K562 (cell line): ENCODE data around the gene USP10. TPM values are rescaled to one million over a fixed set of nuclear protein-coding genes. Genes with fewer than 3 reads are reported as not detected.

Experiments
- ATAC-seq: fragments of 200-7000 bp; cut with Tn5 transposase; 3 replicates; pipeline ENCODE4 v1.9.1; 2020; ENCODE audit warnings: moderate library complexity
- BruUV-seq: library from RNA; stranded (reverse); fragments of 400-500 nt; replicated peaks from 2 replicates; lab custom pipeline; 2021; lab: Mats Ljungman, UMichigan
- CTCF ChIA-PET: fragments of 300-600 bp; formaldehyde crosslinking; extraction: SDS; loops from one replicate; lab custom pipeline; 2021; ENCODE audit warnings: low intra/inter-chr PET ratio; lab: Yijun Ruan, JAX
- POLR2A ChIA-PET: fragments of 300-600, 350-650 bp; sonication (Branson Sonifier 250); formaldehyde crosslinking; extraction: SDS; loops from one replicate; lab custom pipeline; 2021; ENCODE audit warnings: antibody characterized with exemption, inconsistent platforms; lab: Yijun Ruan, JAX
- DNase-seq, 4 experiments: peaks; one replicate each; pipeline versions ENCODE4 v3.0.0 to v3.0.0-alpha.2; 2011 to 2018; ENCODE audit warnings: low spot score in 3 of 4, mixed read lengths in 3 of 4; ENCODE audit errors: extremely low read depth in 1 of 4
- FAIRE-seq: peaks from 2 replicates; lab custom pipeline; 2011; peaks lifted over from hg19 to GRCh38; lab: Jason Lieb, UNC
- H2AFZ ChIP-seq: 2 replicates; pipeline ENCODE4 v1.6.0; 2011; ENCODE audit warnings: low read depth, low read length, control low read depth, inconsistent platforms
- H3K27ac ChIP-seq: fragments of 200-600 bp; 3 replicates; pipeline ENCODE4 v1.8.0; 2011; ENCODE audit warnings: low read depth, mild to moderate bottlenecking, control low read depth, inconsistent platforms, low read length, moderate library complexity, mixed read lengths; ENCODE audit errors: extremely low read depth
- H3K27me3 ChIP-seq, 2 experiments: fragments of 300-600 bp in 1 of 2; 2 replicates in 1 of 2; 3 replicates in 1 of 2; pipeline versions ENCODE4 v1.6.0 to v1.8.0; 2011; ENCODE audit warnings: inconsistent platforms in 2 of 2, low read length in 2 of 2, mild to moderate bottlenecking in 1 of 2, mixed read lengths in 1 of 2, moderate library complexity in 1 of 2; ENCODE audit not compliant: control insufficient read depth in 2 of 2, insufficient read depth in 2 of 2
- H3K36me3 ChIP-seq: fragments of 300-600 bp; 3 replicates; pipeline ENCODE4 v1.8.0; 2011; ENCODE audit warnings: mild to moderate bottlenecking, low read length, inconsistent platforms; ENCODE audit not compliant: control insufficient read depth, insufficient read depth
- H3K4me1 ChIP-seq, 2 experiments: fragments of 200-600 bp in 1 of 2; replicated peaks in 1 of 2; 2 replicates in 1 of 2; 3 replicates in 1 of 2; pipeline versions ENCODE4 v1.5.1 to v1.8.0; 2011; ENCODE audit warnings: inconsistent platforms in 2 of 2, low read length in 2 of 2, mild to moderate bottlenecking in 1 of 2, mixed read lengths in 1 of 2, moderate library complexity in 1 of 2; ENCODE audit not compliant: control insufficient read depth in 2 of 2, insufficient read depth in 2 of 2
- H3K4me2 ChIP-seq: 2 replicates; pipeline ENCODE4 v1.6.1; 2011; ENCODE audit warnings: low read length, control low read depth, inconsistent platforms, mixed read lengths; ENCODE audit not compliant: insufficient read depth
- H3K4me3 ChIP-seq: fragments of 200-600 bp; sonication (generic), shearing (Covaris generic); 2 replicates; pipeline ENCODE4 v1.5.1; 2016; ENCODE audit warnings: control low read depth, inconsistent platforms
- H3K79me2 ChIP-seq: fragments of 200-600 bp; 3 replicates; pipeline ENCODE4 v1.8.0; 2011; ENCODE audit warnings: low read length, inconsistent platforms; ENCODE audit not compliant: control insufficient read depth, insufficient read depth
- H3K9ac ChIP-seq, 2 experiments: 2 replicates each; pipeline versions ENCODE4 v1.6.0 to v1.6.1; 2011; ENCODE audit warnings: low read depth in 2 of 2, low read length in 2 of 2, control low read depth in 1 of 2, inconsistent platforms in 1 of 2, mild to moderate bottlenecking in 1 of 2, mixed read lengths in 1 of 2; ENCODE audit not compliant: insufficient read depth in 1 of 2
- H3K9me1 ChIP-seq: one replicate; pipeline ENCODE4 v1.6.0; 2011; ENCODE audit warnings: inconsistent platforms, mild to moderate bottlenecking, low read length, moderate library complexity; ENCODE audit not compliant: control insufficient read depth, insufficient read depth
- H3K9me3 ChIP-seq: replicated peaks from 2 replicates; pipeline ENCODE4 v1.5.1; 2011; ENCODE audit warnings: low read depth, low read length, inconsistent platforms; ENCODE audit not compliant: control insufficient read depth, insufficient read depth
- H4K20me1 ChIP-seq: replicated peaks from 2 replicates; pipeline ENCODE4 v1.6.1; 2011; ENCODE audit warnings: low read length, inconsistent platforms, mixed read lengths; ENCODE audit not compliant: control insufficient read depth, insufficient read depth
- BCL6 ChIP-seq: fragments of 250-450 bp; sonication (Bioruptor Pico); IDR thresholded peaks from 2 replicates; pipeline ENCODE4 v1.4.0; 2020
- CBX2 ChIP-seq: fragments of 200-600 bp; sonication (generic); IDR thresholded peaks from one replicate; pipeline ENCODE4 v1.6.1; 2012; ENCODE audit warnings: mild to moderate bottlenecking, low read length, inconsistent platforms; ENCODE audit not compliant: insufficient read depth, poor library complexity, severe bottlenecking
- CEBPB ChIP-seq: fragments of 450-650 bp; IDR thresholded peaks from 2 replicates; pipeline ENCODE4 v1.6.1; 2016; ENCODE audit warnings: missing genetic modification characterization, missing compliant biosample characterization
- E2F3 ChIP-seq: fragments of 250-450 bp; sonication (Bioruptor Pico); IDR thresholded peaks from 2 replicates; pipeline ENCODE4 v1.4.0; 2020; ENCODE audit warnings: mild to moderate bottlenecking
- ELF4 ChIP-seq: fragments of 450-650 bp; formaldehyde crosslinking; IDR thresholded peaks from 2 replicates; pipeline ENCODE4 v1.4.0; 2022; ENCODE audit warnings: missing genetic modification characterization
- HLTF ChIP-seq: fragments of 450-650 bp; IDR thresholded peaks from 2 replicates; pipeline ENCODE4 v1.6.1; 2016
- HMG20B ChIP-seq: fragments of 250-450 bp; sonication (Bioruptor Pico); IDR thresholded peaks from 2 replicates; pipeline ENCODE4 v1.5.0; 2021; ENCODE audit warnings: mild to moderate bottlenecking
- JUND ChIP-seq, 2 experiments: IDR thresholded peaks; 2 replicates in 1 of 2; 3 replicates in 1 of 2; pipeline ENCODE4 v1.6.1; 2011; ENCODE audit warnings: borderline replicate concordance in 2 of 2, low read depth in 2 of 2, low read length in 2 of 2, improper control_type of control experiment in 1 of 2, missing biosample characterization in 1 of 2, missing genetic modification characterization in 1 of 2, missing genetic modification reagents in 1 of 2
- KDM2B ChIP-seq: fragments of 250-450 bp; sonication (Bioruptor Pico); IDR thresholded peaks from 2 replicates; pipeline ENCODE4 v1.8.0; 2021; ENCODE audit warnings: mild to moderate bottlenecking, moderate library complexity
- NR2C1 ChIP-seq, 2 experiments: fragments of 450-650 bp; IDR thresholded peaks; 2 replicates each; pipeline ENCODE4 v1.6.1; 2017; ENCODE audit warnings: mild to moderate bottlenecking in 2 of 2, antibody characterized with exemption in 1 of 2, inconsistent platforms in 1 of 2, missing compliant biosample characterization in 1 of 2, missing genetic modification characterization in 1 of 2
- RBBP5 ChIP-seq: fragments of 200-600 bp; sonication (generic); IDR thresholded peaks from 2 replicates; pipeline ENCODE4 v1.6.1; 2012; ENCODE audit warnings: borderline replicate concordance, mild to moderate bottlenecking, low read length, control low read depth, inconsistent platforms; ENCODE audit not compliant: insufficient read depth, poor library complexity, severe bottlenecking
- SMARCE1 ChIP-seq: fragments of 450-650 bp; IDR thresholded peaks from 2 replicates; pipeline ENCODE4 v1.7.1; 2016; ENCODE audit warnings: mild to moderate bottlenecking
- TCF7 ChIP-seq: sonication (generic); IDR thresholded peaks from 2 replicates; pipeline ENCODE4 v1.6.1; 2016; ENCODE audit warnings: antibody characterized with exemption, borderline replicate concordance
- ZBED1 ChIP-seq: IDR thresholded peaks from 2 replicates; pipeline ENCODE4 v1.6.1; 2014
- ZNF174 ChIP-seq: fragments of 250-450 bp; sonication (Bioruptor Pico); IDR thresholded peaks from 2 replicates; pipeline ENCODE4 v1.4.0; 2020; ENCODE audit warnings: mild to moderate bottlenecking
- ZNF76 ChIP-seq: fragments of 250-450 bp; sonication (Bioruptor Pico); IDR thresholded peaks from 2 replicates; pipeline ENCODE4 v1.4.0; 2020; ENCODE audit warnings: mild to moderate bottlenecking, moderate library complexity, borderline replicate concordance
- WGBS: fragments of 100-300 bp; shearing (Covaris generic); methylation state at CpG from one replicate; pipeline ENCODE4 v1.1.6; 2016; ENCODE audit warnings: low coverage, mixed read lengths; ENCODE audit not compliant: insufficient coverage; ENCODE audit errors: missing lambda C conversion rate; 5-methylcytosine and 5-hydroxymethylcytosine counted together
- in situ Hi-C: fragments of 300-500 bp; cut with MboI; formaldehyde crosslinking; loops from 4 replicates; pipeline ENCODE4 v1.15.0; 2018; ENCODE audit warnings: inconsistent platforms, mixed read lengths
- intact Hi-C: fragments of 100-400 bp; cut with micrococcal nuclease; formaldehyde crosslinking; loops from 2 replicates; pipeline ENCODE4 v1.14.2; 2022
- polyA plus RNA-seq, 8 experiments: library from polyadenylated mRNA; depleted of rRNA in 4 of 8; stranded (reverse) in 5 of 8; unstranded in 3 of 8; fragments of >200 nt; fragmentation: Nextera tagmentation in 2 of 8; fragmentation: Illumina TruSeq in 1 of 8; extraction: Ambion mirVana in 2 of 8; extraction: Trizol in 1 of 8; gene quantifications; 2 replicates each; pipeline versions ENCODE4 v1.2.1 to v1.2.3, GENCODE V29; 2011 to 2014; ENCODE audit warnings: inconsistent platforms in 1 of 8, missing spikeins in 1 of 8
- total RNA-seq, 7 experiments: library from RNA; depleted of rRNA in 6 of 7; stranded (reverse); fragments of >200 nt in 6 of 7; fragmentation: Illumina TruSeq in 2 of 7; extraction: Trizol in 2 of 7; gene quantifications; 2 replicates each; pipeline versions ENCODE4 v1.2.1 to v1.2.3, GENCODE V29; 2011 to 2021; ENCODE audit warnings: low replicate concordance in 1 of 7
- TF ChIP-seq, protein P1 (sequence below): fragments of 250-450 bp; sonication (Bioruptor Pico); IDR thresholded peaks from 2 replicates; pipeline ENCODE4 v1.5.0; 2021
- TF ChIP-seq, protein P2 (sequence below): fragments of 250-450 bp; sonication (Bioruptor Pico); IDR thresholded peaks from 2 replicates; pipeline ENCODE4 v1.5.0; 2020; ENCODE audit warnings: mild to moderate bottlenecking

Gene USP10
- total and polyA plus RNA-seq, 9 of the 15 experiments (the other 6 are each of a cell fraction or from before 2014, with no cell fraction given), result 61.7 to 197 (median 116) TPM

DNA sequence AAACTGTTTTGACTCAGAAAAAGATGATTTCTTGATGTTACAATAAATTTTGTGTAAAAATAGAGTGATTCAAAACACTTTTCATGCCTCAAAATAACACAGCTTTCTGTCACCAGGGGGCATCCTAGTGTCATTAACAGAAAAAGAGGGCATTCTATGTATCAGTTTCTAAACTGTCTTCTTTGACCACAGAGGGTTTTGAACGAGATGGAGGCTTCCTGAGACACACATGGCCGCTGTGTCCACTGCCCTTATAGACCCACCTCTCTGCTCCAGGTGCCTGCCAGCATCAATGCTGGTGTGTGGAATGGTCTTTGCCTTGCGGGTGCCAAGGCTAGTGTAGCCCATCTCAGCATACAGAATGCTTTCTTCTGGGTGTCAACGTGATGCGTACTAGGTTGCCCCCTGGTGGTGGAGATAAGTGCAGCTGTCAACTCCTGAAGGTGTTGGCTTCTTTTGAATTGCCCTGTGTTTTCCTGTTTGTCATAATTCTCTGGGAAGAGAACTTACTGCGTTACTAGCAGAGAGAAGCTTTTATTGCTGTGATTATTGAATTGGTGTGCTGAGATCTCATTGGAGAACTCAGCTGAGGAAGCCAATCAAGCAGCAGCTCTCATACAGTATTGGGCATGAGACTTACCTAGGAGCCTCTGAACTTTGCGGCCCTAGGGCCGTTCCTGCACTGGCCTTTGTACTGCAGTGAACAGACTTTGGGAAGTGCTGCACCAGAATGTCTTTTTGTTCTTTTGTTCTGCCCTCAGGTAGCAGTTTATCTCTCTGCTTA, 38.6 kb downstream of the USP10 start (continued):
- TF ChIP-seq TCF7, result no peak
- TF ChIP-seq KDM2B, result no peak
- TF ChIP-seq RBBP5, result no peak
- TF ChIP-seq SMARCE1, result no peak
- TF ChIP-seq JUND (IDR thresholded peaks at IDR 0.05; ENCODE audit: borderline replicate concordance, low read depth, low read length), result no peak
- TF ChIP-seq JUND (tag; IDR thresholded peaks at IDR 0.05; ENCODE audit: borderline replicate concordance, low read depth, low read length), result no peak; the same call in 1 of the 3 replicates
- no peak for TF ChIP-seq CBX2

DNA sequence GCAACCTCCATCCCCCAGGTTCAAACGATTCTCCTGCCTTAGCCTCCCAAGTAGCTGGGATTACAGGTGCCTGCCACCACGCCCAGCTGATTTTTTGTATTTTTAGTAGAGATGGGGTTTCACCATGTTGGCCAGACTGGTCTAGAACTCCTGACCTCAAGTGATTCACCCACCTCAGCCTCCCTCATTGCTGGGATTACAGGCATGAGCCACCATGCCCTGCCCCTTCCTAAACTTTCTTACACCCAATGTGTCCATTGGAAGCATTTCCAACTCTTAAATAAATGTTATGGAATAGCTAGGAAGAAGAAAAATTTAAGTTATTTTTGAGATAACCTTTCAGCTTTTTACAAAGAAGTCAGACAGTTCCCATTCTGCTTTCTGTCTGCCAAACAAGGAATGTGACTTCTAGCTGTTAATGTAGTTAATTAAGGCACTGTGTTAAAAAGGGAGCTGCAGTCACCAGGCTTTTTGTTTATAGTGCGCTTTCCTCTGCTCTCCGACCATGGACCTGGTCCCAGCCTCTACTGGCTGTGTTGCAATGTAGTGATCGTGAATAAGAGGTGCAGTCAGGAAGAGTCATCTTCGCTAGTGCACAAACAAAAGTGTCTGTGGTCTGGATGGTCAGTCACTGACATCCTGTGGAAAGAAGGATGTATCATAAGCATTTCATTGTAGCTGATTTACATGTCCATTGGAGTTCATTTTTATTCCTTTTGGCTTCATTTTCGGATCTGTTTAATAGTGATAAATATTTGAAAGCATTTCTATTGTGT, 39.7 kb downstream of the USP10 start:
- WGBS, result 88% methylated on average over 7 of the region's 7 CpGs
- H2AFZ ChIP-seq, result no peak overlapping the region
- no TSS peak for BruUV-seq
- DNase-seq, result no peak
- ChIA-PET CTCF (interaction anchor here (0.7 to 5.6 kb wide), 4 partner anchors 67 to 228 kb away, joined by 3 to 89 read pairs (median 8); no protein-coding TSS in a partner anchor), POLR2A (interaction anchor here (0.7 to 1.9 kb wide), 7 partner anchors 9 to 213 kb away, joined by 3 to 7 read pairs (median 3); no protein-coding TSS in a partner anchor)
- H3K36me3 ChIP-seq, result peaks cover 91% of the 10 kb centered on the region
- no peak for ATAC-seq
- peaks cover 96% of the 10 kb centered on the region for H3K79me2 ChIP-seq
- peaks cover 14 to 15% of the 10 kb centered on the region in 2 experiments for H3K4me1 ChIP-seq
- in situ Hi-C loops, result no loop called here
- peaks cover 31% of the 10 kb centered on the region for H4K20me1 ChIP-seq
- H3K9ac ChIP-seq, result no peak overlapping the region
- peaks cover 7% of the 10 kb centered on the region for H3K9me1 ChIP-seq
- intact Hi-C loops, result no loop called here
- no peak for FAIRE-seq
- no peaks in the 10 kb centered on the region for H3K27me3 ChIP-seq
- no peaks in the 10 kb centered on the region for H3K9me3 ChIP-seq
- H3K4me3 ChIP-seq, result no peak overlapping the region
- no peak overlapping the region for H3K27ac ChIP-seq
- H3K4me2 ChIP-seq, result no peak overlapping the region
- TF ChIP-seq ZNF174 (no peak), ZNF76 (no peak), BCL6 (no peak), ZBED1 (no peak), HMG20B (no peak), E2F3 (no peak), HLTF (no peak), CEBPB (no peak), NR2C1 (IDR thresholded peaks at IDR 0.05) (no peak), NR2C1 (tag; IDR thresholded peaks at IDR 0.05) (no peak), ELF4 (CRISPR knock-in tag) (no peak)
- TF ChIP-seq, protein P1, sequence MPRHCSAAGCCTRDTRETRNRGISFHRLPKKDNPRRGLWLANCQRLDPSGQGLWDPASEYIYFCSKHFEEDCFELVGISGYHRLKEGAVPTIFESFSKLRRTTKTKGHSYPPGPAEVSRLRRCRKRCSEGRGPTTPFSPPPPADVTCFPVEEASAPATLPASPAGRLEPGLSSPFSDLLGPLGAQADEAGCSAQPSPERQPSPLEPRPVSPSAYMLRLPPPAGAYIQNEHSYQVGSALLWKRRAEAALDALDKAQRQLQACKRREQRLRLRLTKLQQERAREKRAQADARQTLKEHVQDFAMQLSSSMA (CRISPR knock-in tag), result no peak
- TF ChIP-seq, protein P2, sequence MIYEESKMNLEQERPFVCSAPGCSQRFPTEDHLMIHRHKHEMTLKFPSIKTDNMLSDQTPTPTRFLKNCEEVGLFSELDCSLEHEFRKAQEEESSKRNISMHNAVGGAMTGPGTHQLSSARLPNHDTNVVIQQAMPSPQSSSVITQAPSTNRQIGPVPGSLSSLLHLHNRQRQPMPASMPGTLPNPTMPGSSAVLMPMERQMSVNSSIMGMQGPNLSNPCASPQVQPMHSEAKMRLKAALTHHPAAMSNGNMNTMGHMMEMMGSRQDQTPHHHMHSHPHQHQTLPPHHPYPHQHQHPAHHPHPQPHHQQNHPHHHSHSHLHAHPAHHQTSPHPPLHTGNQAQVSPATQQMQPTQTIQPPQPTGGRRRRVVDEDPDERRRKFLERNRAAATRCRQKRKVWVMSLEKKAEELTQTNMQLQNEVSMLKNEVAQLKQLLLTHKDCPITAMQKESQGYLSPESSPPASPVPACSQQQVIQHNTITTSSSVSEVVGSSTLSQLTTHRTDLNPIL, result no peak
